K562 (cell line): ENCODE data around the gene GEMIN7. TPM values are rescaled to one million over a fixed set of nuclear protein-coding genes. Genes with fewer than 3 reads are reported as not detected.

Experiments used
- FUS ChIP-seq: fragments of 200-400 bp; formaldehyde crosslinking; optimal IDR thresholded peaks from 2 replicates; pipeline ENCODE3; 2017; ENCODE audit warnings: low read depth, low read length
- PHB ChIP-seq: fragments of 250-450 bp; sonication (Bioruptor Pico); IDR thresholded peaks from 2 replicates; pipeline ENCODE4 v1.5.0; 2021
- RCOR1 ChIP-seq, 2 experiments: IDR thresholded peaks; 2 replicates each; pipeline ENCODE4 v1.6.1; 2012; ENCODE audit warnings: low read depth in 2 of 2, low read length in 2 of 2, borderline replicate concordance in 1 of 2, improper control_type of control experiment in 1 of 2
- XRCC5 ChIP-seq: fragments of 200-400 bp; formaldehyde crosslinking; IDR thresholded peaks from 2 replicates; pipeline ENCODE4 v1.6.1; 2017; ENCODE audit warnings: low read depth, mild to moderate bottlenecking, low read length
- ZBTB40 ChIP-seq, 2 experiments: fragments of 450-650 bp in 1 of 2; sonication (generic) in 1 of 2; formaldehyde crosslinking in 1 of 2; IDR thresholded peaks; 2 replicates each; pipeline versions ENCODE4 v1.7.1 to v1.9.0; 2016 to 2022; ENCODE audit warnings: inconsistent platforms in 1 of 2, mild to moderate bottlenecking in 1 of 2, missing genetic modification reagents in 1 of 2
- ZEB2 ChIP-seq: fragments of 450-650 bp; IDR thresholded peaks from 2 replicates; pipeline ENCODE4 v1.6.1; 2016
- polyA plus RNA-seq, 8 experiments: library from polyadenylated mRNA; depleted of rRNA in 4 of 8; stranded (reverse) in 5 of 8; unstranded in 3 of 8; fragments of >200 nt; fragmentation: Nextera tagmentation in 2 of 8; fragmentation: Illumina TruSeq in 1 of 8; extraction: Ambion mirVana in 2 of 8; extraction: Trizol in 1 of 8; gene quantifications; 2 replicates each; pipeline versions ENCODE4 v1.2.1 to v1.2.3, GENCODE V29; 2011 to 2014; ENCODE audit warnings: inconsistent platforms in 1 of 8, missing spikeins in 1 of 8
- total RNA-seq, 7 experiments: library from RNA; depleted of rRNA in 6 of 7; stranded (reverse); fragments of >200 nt in 6 of 7; fragmentation: Illumina TruSeq in 2 of 7; extraction: Trizol in 2 of 7; gene quantifications; 2 replicates each; pipeline versions ENCODE4 v1.2.1 to v1.2.3, GENCODE V29; 2011 to 2021; ENCODE audit warnings: low replicate concordance in 1 of 7
- TF ChIP-seq, protein P1 (sequence below), 2 experiments: fragments of 450-650 bp in 1 of 2; IDR thresholded peaks; 2 replicates each; pipeline ENCODE4 v1.6.1; 2011 to 2017; ENCODE audit warnings: low read depth in 2 of 2, antibody characterized with exemption in 1 of 2, borderline replicate concordance in 1 of 2, low read length in 1 of 2, mild to moderate bottlenecking in 1 of 2, mixed read lengths in 1 of 2; ENCODE audit not compliant: control insufficient read depth in 1 of 2
- TF ChIP-seq, protein P2 (sequence below): fragments of 250-450 bp; sonication (Bioruptor Pico); IDR thresholded peaks from 2 replicates; pipeline ENCODE4 v1.5.1; 2021; ENCODE audit warnings: mild to moderate bottlenecking
- TF ChIP-seq, protein P3 (sequence below): fragments of 450-650 bp; IDR thresholded peaks from 2 replicates; pipeline ENCODE4 v1.6.1; 2016; ENCODE audit warnings: low read depth, mild to moderate bottlenecking, moderate library complexity
- TF ChIP-seq, protein P4 (sequence below), 2 experiments: fragments of 450-650 bp; conservative IDR thresholded peaks; 2 replicates each; pipeline ENCODE4 v1.6.1; 2017; ENCODE audit warnings: mild to moderate bottlenecking in 2 of 2, moderate library complexity in 2 of 2

Gene GEMIN7
- total and polyA plus RNA-seq, 9 of the 15 experiments (the other 6 are each of a cell fraction or from before 2014, with no cell fraction given), result 23.1 to 124 (median 54.9) TPM

- TF ChIP-seq ZBTB40 (IDR thresholded peaks at IDR 0.05), result no peak
- TF ChIP-seq ZBTB40 (CRISPR knock-in tag; IDR thresholded peaks at IDR 0.05), result no peak
- TF ChIP-seq, protein P1, sequence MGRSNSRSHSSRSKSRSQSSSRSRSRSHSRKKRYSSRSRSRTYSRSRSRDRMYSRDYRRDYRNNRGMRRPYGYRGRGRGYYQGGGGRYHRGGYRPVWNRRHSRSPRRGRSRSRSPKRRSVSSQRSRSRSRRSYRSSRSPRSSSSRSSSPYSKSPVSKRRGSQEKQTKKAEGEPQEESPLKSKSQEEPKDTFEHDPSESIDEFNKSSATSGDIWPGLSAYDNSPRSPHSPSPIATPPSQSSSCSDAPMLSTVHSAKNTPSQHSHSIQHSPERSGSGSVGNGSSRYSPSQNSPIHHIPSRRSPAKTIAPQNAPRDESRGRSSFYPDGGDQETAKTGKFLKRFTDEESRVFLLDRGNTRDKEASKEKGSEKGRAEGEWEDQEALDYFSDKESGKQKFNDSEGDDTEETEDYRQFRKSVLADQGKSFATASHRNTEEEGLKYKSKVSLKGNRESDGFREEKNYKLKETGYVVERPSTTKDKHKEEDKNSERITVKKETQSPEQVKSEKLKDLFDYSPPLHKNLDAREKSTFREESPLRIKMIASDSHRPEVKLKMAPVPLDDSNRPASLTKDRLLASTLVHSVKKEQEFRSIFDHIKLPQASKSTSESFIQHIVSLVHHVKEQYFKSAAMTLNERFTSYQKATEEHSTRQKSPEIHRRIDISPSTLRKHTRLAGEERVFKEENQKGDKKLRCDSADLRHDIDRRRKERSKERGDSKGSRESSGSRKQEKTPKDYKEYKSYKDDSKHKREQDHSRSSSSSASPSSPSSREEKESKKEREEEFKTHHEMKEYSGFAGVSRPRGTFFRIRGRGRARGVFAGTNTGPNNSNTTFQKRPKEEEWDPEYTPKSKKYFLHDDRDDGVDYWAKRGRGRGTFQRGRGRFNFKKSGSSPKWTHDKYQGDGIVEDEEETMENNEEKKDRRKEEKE (IDR thresholded peaks at IDR 0.05; ENCODE audit: borderline replicate concordance in 1 of 2, control insufficient read depth in 1 of 2, low read depth in 2 of 2, low read length in 1 of 2), result no peak
- TF ChIP-seq, protein P2, sequence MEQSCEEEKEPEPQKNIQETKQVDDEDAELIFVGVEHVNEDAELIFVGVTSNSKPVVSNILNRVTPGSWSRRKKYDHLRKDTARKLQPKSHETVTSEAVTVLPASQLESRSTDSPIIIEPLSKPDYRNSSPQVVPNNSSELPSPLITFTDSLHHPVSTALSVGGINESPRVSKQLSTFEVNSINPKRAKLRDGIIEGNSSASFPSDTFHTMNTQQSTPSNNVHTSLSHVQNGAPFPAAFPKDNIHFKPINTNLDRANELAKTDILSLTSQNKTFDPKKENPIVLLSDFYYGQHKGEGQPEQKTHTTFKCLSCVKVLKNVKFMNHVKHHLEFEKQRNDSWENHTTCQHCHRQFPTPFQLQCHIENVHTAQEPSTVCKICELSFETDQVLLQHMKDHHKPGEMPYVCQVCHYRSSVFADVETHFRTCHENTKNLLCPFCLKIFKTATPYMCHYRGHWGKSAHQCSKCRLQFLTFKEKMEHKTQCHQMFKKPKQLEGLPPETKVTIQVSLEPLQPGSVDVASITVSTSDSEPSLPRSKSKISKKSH, result no peak
- TF ChIP-seq PHB (CRISPR knock-in tag), result no peak
- peak in 1 of 2 experiments; percentile 31; a peak in 1 of 4 replicates for TF ChIP-seq RCOR1 (IDR thresholded peaks at IDR 0.05; ENCODE audit: borderline replicate concordance in 1 of 2, low read depth in 2 of 2, low read length in 2 of 2)
- no peak for TF ChIP-seq ZEB2
- TF ChIP-seq FUS, result no peak
- TF ChIP-seq, protein P3, sequence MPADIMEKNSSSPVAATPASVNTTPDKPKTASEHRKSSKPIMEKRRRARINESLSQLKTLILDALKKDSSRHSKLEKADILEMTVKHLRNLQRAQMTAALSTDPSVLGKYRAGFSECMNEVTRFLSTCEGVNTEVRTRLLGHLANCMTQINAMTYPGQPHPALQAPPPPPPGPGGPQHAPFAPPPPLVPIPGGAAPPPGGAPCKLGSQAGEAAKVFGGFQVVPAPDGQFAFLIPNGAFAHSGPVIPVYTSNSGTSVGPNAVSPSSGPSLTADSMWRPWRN, result no peak
- TF ChIP-seq XRCC5, result peak; percentile 75; the same call in 1 of the 2 replicates
- TF ChIP-seq, protein P4, sequence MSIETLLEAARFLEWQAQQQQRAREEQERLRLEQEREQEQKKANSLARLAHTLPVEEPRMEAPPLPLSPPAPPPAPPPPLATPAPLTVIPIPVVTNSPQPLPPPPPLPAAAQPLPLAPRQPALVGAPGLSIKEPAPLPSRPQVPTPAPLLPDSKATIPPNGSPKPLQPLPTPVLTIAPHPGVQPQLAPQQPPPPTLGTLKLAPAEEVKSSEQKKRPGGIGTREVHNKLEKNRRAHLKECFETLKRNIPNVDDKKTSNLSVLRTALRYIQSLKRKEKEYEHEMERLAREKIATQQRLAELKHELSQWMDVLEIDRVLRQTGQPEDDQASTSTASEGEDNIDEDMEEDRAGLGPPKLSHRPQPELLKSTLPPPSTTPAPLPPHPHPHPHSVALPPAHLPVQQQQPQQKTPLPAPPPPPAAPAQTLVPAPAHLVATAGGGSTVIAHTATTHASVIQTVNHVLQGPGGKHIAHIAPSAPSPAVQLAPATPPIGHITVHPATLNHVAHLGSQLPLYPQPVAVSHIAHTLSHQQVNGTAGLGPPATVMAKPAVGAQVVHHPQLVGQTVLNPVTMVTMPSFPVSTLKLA (conservative IDR thresholded peaks at IDR 0.05), result peak in 1 of 2 experiments; percentile 58; a peak in 3 of 4 replicates
Measured at GRCh38 chr19:45125975-45126493, 47.0 kb downstream of the GEMIN7 start (continued).
